Fibroblast of lung (primary cell): ENCODE data around the gene ZNRF4. TPM values are rescaled to one million over a fixed set of nuclear protein-coding genes. Genes with fewer than 3 reads are reported as not detected.

ENCODE experiments used
- DNase-seq, 2 donors: peaks; one replicate each; pipeline versions ENCODE4 v3.0.0 to v3.0.0-alpha.2; 2010; ENCODE audit warnings: low read depth in 2 of 2
- H2AFZ ChIP-seq: 2 replicates; pipeline ENCODE4 v1.5.1; 2012; ENCODE audit warnings: low read length, control low read depth, inconsistent platforms
- H3K27ac ChIP-seq: 2 replicates; pipeline ENCODE4 v1.5.1; 2011; ENCODE audit warnings: low read length, control low read depth; ENCODE audit not compliant: insufficient read depth
- H3K27me3 ChIP-seq: 2 replicates; pipeline ENCODE4 v1.5.1; 2011; ENCODE audit warnings: mild to moderate bottlenecking, low read length; ENCODE audit not compliant: control insufficient read depth, insufficient read depth
- H3K36me3 ChIP-seq: 2 replicates; pipeline ENCODE4 v1.5.1; 2011; ENCODE audit warnings: low read length; ENCODE audit not compliant: control insufficient read depth, insufficient read depth
- H3K4me1 ChIP-seq: 2 replicates; pipeline ENCODE4 v1.5.1; 2011; ENCODE audit warnings: low read length; ENCODE audit not compliant: control insufficient read depth, insufficient read depth; ENCODE audit errors: extremely low read depth
- H3K4me2 ChIP-seq: 2 replicates; pipeline ENCODE4 v1.5.1; 2011; ENCODE audit warnings: low read length, control low read depth; ENCODE audit not compliant: insufficient read depth; ENCODE audit errors: extremely low read depth
- H3K4me3 ChIP-seq, 4 experiments: fragments of 200-600 bp in 1 of 4; sonication (generic) in 1 of 4; replicated peaks in 1 of 4; 2 replicates each; pipeline ENCODE4 v1.5.1; 2011 to 2016; ENCODE audit warnings: low read length in 4 of 4, low read depth in 3 of 4, mild to moderate bottlenecking in 3 of 4, control low read depth in 2 of 4, inconsistent platforms in 1 of 4, mixed read lengths in 1 of 4; ENCODE audit not compliant: insufficient read depth in 1 of 4; ENCODE audit errors: control extremely low read depth in 1 of 4
- H3K79me2 ChIP-seq: 2 replicates; pipeline ENCODE4 v1.5.1; 2012; ENCODE audit warnings: mild to moderate bottlenecking, low read length, inconsistent platforms; ENCODE audit not compliant: control insufficient read depth, insufficient read depth
- H3K9ac ChIP-seq: 2 replicates; pipeline ENCODE4 v1.5.1; 2011; ENCODE audit warnings: mild to moderate bottlenecking, low read length, control low read depth; ENCODE audit not compliant: insufficient read depth
- H3K9me3 ChIP-seq: 2 replicates; pipeline ENCODE4 v1.5.1; 2012; ENCODE audit warnings: low read depth, low read length; ENCODE audit not compliant: control insufficient read depth, insufficient read depth
- H4K20me1 ChIP-seq: 2 replicates; pipeline ENCODE4 v1.5.1; 2011; ENCODE audit warnings: low read length; ENCODE audit not compliant: control insufficient read depth, insufficient read depth; ENCODE audit errors: extremely low read depth
- EZH2 ChIP-seq: IDR thresholded peaks from 2 replicates; pipeline ENCODE4 v1.5.1; 2012; ENCODE audit warnings: low read length, control low read depth, mild to moderate bottlenecking; ENCODE audit errors: missing control alignments
- polyA plus RNA-seq, 2 donors: library from polyadenylated mRNA; depleted of rRNA in 1 of 2; stranded (reverse) in 1 of 2; unstranded in 1 of 2; fragments of >200 nt; gene quantifications; 2 replicates each; pipeline ENCODE4 v1.2.1, GENCODE V29; 2011 to 2012; ENCODE audit warnings: missing spikeins in 1 of 2
- total RNA-seq: library from RNA; depleted of rRNA; stranded (reverse); fragments of >200 nt; gene quantifications from 2 replicates; pipeline ENCODE4 v1.2.1, GENCODE V29; 2014
- TF ChIP-seq, protein P1 (sequence below), 2 donors: IDR thresholded peaks in 1 of 2; conservative IDR thresholded peaks in 1 of 2; 1 replicate in 1 of 2; 2 replicates in 1 of 2; pipeline ENCODE4 v1.5.1; 2011 to 2012; ENCODE audit warnings: low read length in 2 of 2, control low read depth in 1 of 2, inconsistent platforms in 1 of 2, low read depth in 1 of 2, mild to moderate bottlenecking in 1 of 2

Gene ZNRF4
- total and polyA plus RNA-seq, 2 donors (not counting 1 experiment from before 2014, with no cell fraction given): not detected

DNA sequence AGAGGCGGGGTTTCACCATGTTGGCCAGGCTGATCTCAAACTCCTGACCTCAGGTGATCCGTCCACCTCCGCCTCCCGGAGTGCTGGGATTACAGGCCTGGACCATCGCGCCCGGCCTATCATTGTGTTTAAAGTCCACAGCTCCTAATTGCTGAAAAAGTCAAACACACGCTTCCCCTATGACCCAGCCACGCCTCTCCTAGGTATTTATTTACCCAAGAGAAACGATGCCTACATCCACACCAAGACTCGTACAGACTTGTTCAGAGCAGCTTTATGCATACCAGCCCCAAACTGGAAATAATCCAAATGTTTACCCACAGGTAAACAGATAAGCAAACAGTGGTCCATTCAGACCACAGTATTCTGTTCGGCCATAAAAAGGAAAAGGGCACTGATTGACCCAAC is 15.1 kb downstream of the ZNRF4 start:
- Histone ChIP-seq H3K79me2 (no peaks in the 10 kb centered on the region), H3K27ac (no peak overlapping the region)

DNA sequence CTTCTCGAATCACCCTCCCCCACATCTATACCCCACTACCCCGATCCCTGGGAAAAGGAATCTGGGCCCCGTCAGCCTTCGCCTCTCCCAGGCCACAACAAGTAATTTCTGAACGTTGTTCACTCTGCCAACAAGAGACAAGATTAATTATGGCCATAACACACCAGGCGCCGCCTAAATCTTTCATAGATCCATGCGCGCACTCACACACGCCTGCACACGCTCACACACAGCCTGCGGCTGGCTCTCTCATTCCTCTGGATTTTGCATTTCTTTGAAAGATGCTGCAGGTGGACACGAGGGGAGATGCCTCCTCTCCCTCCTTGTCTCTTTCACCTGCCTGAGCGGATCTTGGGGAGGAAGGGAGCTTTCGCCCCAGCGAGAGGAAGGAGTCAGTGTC is 17.1 kb downstream of the ZNRF4 start:
- Histone ChIP-seq H3K4me2 (no peak overlapping the region), H2AFZ (no peak overlapping the region), H3K9ac (no peak overlapping the region), H3K27ac (no peak overlapping the region), H3K36me3 (no peaks in the 10 kb centered on the region), H4K20me1 (no peaks in the 10 kb centered on the region), H3K4me3 (no peak overlapping the region), H3K9me3 (no peaks in the 10 kb centered on the region), H3K4me1 (no peaks in the 10 kb centered on the region), H3K79me2 (no peaks in the 10 kb centered on the region), H3K27me3 (no peaks in the 10 kb centered on the region)
- TF ChIP-seq, protein P1, sequence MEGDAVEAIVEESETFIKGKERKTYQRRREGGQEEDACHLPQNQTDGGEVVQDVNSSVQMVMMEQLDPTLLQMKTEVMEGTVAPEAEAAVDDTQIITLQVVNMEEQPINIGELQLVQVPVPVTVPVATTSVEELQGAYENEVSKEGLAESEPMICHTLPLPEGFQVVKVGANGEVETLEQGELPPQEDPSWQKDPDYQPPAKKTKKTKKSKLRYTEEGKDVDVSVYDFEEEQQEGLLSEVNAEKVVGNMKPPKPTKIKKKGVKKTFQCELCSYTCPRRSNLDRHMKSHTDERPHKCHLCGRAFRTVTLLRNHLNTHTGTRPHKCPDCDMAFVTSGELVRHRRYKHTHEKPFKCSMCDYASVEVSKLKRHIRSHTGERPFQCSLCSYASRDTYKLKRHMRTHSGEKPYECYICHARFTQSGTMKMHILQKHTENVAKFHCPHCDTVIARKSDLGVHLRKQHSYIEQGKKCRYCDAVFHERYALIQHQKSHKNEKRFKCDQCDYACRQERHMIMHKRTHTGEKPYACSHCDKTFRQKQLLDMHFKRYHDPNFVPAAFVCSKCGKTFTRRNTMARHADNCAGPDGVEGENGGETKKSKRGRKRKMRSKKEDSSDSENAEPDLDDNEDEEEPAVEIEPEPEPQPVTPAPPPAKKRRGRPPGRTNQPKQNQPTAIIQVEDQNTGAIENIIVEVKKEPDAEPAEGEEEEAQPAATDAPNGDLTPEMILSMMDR (conservative IDR thresholded peaks at IDR 0.05 in 1 of 2, IDR thresholded peaks at IDR 0.05 in 1 of 2; ENCODE audit: low read depth in 1 of 2, low read length in 2 of 2): no peak
- no peak for TF ChIP-seq EZH2
- no peak for DNase-seq

More for the DNA sequence above, 15.1 kb downstream of the ZNRF4 start:
- Histone ChIP-seq H3K4me1 (no peaks in the 10 kb centered on the region), H3K9me3 (no peaks in the 10 kb centered on the region), H3K4me3 (no peak overlapping the region), H3K36me3 (no peaks in the 10 kb centered on the region), H3K9ac (no peak overlapping the region), H3K27me3 (peaks cover 2% of the 10 kb centered on the region), H4K20me1 (no peaks in the 10 kb centered on the region), H2AFZ (no peak overlapping the region), H3K4me2 (no peak overlapping the region)
- no peak for DNase-seq
- TF ChIP-seq, protein P1 (conservative IDR thresholded peaks at IDR 0.05 in 1 of 2, IDR thresholded peaks at IDR 0.05 in 1 of 2; ENCODE audit: low read depth in 1 of 2, low read length in 2 of 2): no peak
- TF ChIP-seq EZH2: no peak

DNA sequence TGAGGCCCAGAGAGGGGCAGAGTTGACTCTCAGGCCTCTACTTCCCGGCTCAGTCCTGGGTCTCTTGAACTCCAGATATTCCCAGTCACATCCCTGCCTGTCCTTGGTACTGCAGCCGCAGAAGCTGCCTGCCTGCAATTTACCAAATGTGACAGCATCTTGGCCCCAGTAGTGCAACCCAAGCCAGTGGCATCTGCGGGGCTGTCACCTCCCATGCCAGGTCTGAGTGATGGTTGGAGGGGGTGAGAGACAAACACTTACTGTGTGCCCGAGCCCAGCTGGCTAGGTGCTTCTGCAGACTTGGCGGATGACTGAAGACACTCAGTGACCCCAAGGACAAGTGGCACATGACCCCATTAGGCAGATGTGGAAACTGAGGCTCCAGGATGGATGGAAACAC is 18.4 kb downstream of the ZNRF4 start:
- peaks cover 4% of the 10 kb centered on the region for H3K27me3 ChIP-seq
- H3K4me3 ChIP-seq: no peak overlapping the region
- H3K4me1 ChIP-seq: no peaks in the 10 kb centered on the region
- H3K4me2 ChIP-seq: no peak overlapping the region
- no peak overlapping the region for H3K9ac ChIP-seq
- DNase-seq: no peak
- no peaks in the 10 kb centered on the region for H3K9me3 ChIP-seq
- H3K36me3 ChIP-seq: no peaks in the 10 kb centered on the region
- H4K20me1 ChIP-seq: no peaks in the 10 kb centered on the region
- no peak overlapping the region for H3K27ac ChIP-seq
- H3K79me2 ChIP-seq: no peaks in the 10 kb centered on the region
- TF ChIP-seq, protein P1 (conservative IDR thresholded peaks at IDR 0.05 in 1 of 2, IDR thresholded peaks at IDR 0.05 in 1 of 2; ENCODE audit: low read depth in 1 of 2, low read length in 2 of 2): no peak
- no peak for TF ChIP-seq EZH2
- H2AFZ ChIP-seq: no peak overlapping the region
